ENCODE results near the gene BMF. TPM values are rescaled to one million over a fixed set of nuclear protein-coding genes. Genes with fewer than 3 reads are reported as not detected.
"Not testable (repeated sequence)": the region's sequence is repeated elsewhere in the genome, so short reads cannot be mapped to it uniquely, and the experiment has no call there.

BMF gene, protein sequence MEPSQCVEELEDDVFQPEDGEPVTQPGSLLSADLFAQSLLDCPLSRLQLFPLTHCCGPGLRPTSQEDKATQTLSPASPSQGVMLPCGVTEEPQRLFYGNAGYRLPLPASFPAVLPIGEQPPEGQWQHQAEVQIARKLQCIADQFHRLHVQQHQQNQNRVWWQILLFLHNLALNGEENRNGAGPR
- 1 to 10 TPM; 4.7 to 7.5 (median 6.0) TPM for total RNA-seq

DNA sequence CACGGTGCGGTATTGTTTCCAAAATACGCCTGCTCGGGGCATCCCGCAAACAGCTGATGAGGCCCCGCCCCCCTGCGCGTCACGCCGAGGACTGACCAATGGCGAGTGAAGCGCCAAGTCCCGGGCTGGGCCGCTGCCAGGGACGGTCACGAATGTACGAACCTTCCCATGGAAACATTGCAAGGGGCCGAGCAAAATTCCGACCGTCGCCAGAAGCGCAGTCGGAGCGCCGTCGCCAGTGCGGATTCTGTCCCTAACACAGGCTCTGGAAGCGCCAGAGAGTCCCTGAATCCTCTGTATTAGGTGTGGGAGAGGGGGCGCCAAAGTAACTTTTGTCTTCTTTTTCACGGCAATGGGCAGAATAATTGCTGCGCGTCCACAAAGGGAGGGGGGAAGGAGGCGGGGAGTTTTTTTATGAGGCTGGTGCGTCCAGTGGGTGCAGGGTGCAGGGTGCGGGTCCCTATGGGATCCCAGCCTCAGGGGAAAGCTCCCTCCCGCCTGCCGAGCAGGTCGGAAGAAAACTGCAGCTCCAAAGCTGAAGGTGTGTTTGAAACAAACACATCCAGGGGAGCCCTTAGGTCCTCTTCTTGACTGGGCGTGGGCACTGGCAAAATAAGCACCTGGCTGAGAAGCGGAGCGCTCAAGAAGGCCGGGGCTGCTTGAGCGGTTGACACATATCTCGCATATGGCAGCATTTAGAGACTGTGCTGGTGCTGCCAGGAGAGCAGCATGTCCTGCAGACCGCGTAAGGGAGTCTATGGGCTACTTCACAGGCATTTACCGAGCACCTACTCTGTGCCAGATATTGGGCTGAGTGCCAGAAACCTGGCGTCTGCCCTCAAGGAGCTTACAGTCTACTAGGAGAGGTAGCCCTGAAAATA lies at the start of gene BMF:
BMF (minus strand) TSS at position 25 of the 881 bp plus-strand sequence. CDS start 2,793 bp downstream, outside the sequence.
- H3K4me3 ChIP-seq: peak within 1 kb of the TSS; percentile 47 to 69
- peak; percentile 92 for ATAC-seq
- no peaks in the 10 kb centered on the region for H3K9me3 ChIP-seq
- TF ChIP-seq POLR2AphosphoS5 (IDR thresholded peaks at IDR 0.05) (peak; percentile 81), POLR2A (IDR thresholded peaks at IDR 0.05) (no peak), CTCF (IDR thresholded peaks at IDR 0.05) (peak in 3 of 4 experiments; percentile 16 to 42 (median 30))
- peaks cover 5 to 50% (median 35%) of the 10 kb centered on the region in 3 donors for H3K4me1 ChIP-seq
- WGBS, 2 donors (ENCODE audit: low coverage in 1 of 2): 0 to 31% methylated on average over 5 to 8 of the region's 48 CpGs
- H3K27me3 ChIP-seq: no peaks in the 10 kb centered on the region
- peaks cover 0 to 5% of the 10 kb centered on the region in 2 donors for H3K36me3 ChIP-seq
- H3K27ac ChIP-seq: peak within 1 kb of the TSS; percentile 61 to 95 (median 92)

GRCh38 chr15:40157778-40158447 lies 49.2 kb upstream of the BMF start:
- H3K4me1 ChIP-seq: peaks cover 0 to 11% (median 0%) of the 10 kb centered on the region in 3 donors
- WGBS, 2 donors (ENCODE audit: low coverage in 1 of 2): 78 to 80% methylated on average over 2 to 4 of the region's 7 CpGs
- no peak overlapping the region for H3K27ac ChIP-seq
- ATAC-seq: no peak
- no peaks in the 10 kb centered on the region for H3K27me3 ChIP-seq
- TF ChIP-seq CTCF (IDR thresholded peaks at IDR 0.05): no peak
- TF ChIP-seq EP300 (IDR thresholded peaks at IDR 0.05): no peak
- no peak for TF ChIP-seq POLR2AphosphoS5 (IDR thresholded peaks at IDR 0.05)
- no peak for TF ChIP-seq POLR2A (IDR thresholded peaks at IDR 0.05)
- H3K4me3 ChIP-seq: no peak overlapping the region
- H3K36me3 ChIP-seq: no peaks in the 10 kb centered on the region
- no peaks in the 10 kb centered on the region for H3K9me3 ChIP-seq

- Histone ChIP-seq H3K27me3 (no peaks in the 10 kb centered on the region), H3K9me3 (no peaks in the 10 kb centered on the region), H3K4me1 (peaks cover 0 to under 1% (median 0%) of the 10 kb centered on the region in 3 donors), H3K27ac (no peak overlapping the region), H3K36me3 (no peaks in the 10 kb centered on the region), H3K4me3 (no peak overlapping the region)
- 44 to 86% methylated on average over 1 to 2 of the region's 5 CpGs for WGBS, 2 donors (ENCODE audit: low coverage in 1 of 2)
- TF ChIP-seq POLR2AphosphoS5 (IDR thresholded peaks at IDR 0.05) (no peak), EP300 (IDR thresholded peaks at IDR 0.05) (no peak), CTCF (IDR thresholded peaks at IDR 0.05) (no peak), POLR2A (IDR thresholded peaks at IDR 0.05) (no peak)
- no peak for ATAC-seq
Measured at GRCh38 chr15:40155270-40155910, 46.7 kb upstream of the BMF start.

DNA sequence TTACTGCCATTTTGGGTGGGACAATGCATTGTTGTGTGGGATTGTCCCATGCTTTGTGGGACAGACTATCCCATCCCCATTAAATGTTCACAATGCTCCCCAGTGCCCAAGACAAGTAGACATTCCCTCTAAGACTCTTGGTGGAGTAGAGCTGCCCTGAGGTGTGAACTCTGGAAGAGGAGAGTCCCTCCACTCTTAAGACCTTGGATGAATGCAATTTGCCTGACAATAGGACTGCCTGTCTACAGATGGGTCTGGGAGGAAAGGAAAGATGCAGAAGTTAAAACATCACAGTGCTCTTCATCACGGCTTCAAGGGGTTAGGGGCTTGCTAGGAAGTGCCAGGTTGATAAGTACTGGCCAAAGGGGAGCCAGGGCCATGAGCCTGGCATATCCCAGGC lies 46.1 kb upstream of the BMF start:
- not testable (repeated sequence) for ATAC-seq, H3K4me1 ChIP-seq, H3K27me3 ChIP-seq, H3K36me3 ChIP-seq, H3K27ac ChIP-seq, H3K4me3 ChIP-seq, H3K9me3 ChIP-seq
- WGBS, 2 donors (ENCODE audit: low coverage in 1 of 2): no CpG with 5 or more reads among the region's 1 CpG

DNA sequence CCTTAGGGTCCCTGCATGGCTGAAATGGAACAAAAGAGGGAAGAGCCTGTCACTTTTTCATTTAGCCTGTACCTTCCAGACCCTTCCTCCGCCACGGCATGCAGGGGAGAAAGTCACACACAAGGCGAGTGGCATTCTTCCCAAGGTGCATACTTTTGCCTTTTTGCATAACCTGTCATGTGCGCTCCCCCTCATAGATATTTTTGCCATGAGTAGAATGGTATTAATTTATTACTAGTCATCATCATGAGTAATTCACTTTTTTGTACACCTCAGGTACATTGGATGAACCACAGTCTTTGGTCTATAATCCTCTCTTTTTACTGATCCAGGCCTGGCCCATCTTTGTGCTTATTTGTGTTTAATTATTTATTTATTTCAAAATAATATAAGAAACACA lies 43.3 kb upstream of the BMF start:
- H3K4me3 ChIP-seq: no peak overlapping the region

More for the DNA sequence above, 43.3 kb upstream of the BMF start:
- H3K27me3 ChIP-seq: no peaks in the 10 kb centered on the region
- TF ChIP-seq CTCF (IDR thresholded peaks at IDR 0.05) (no peak), EP300 (IDR thresholded peaks at IDR 0.05) (no peak), POLR2AphosphoS5 (IDR thresholded peaks at IDR 0.05) (no peak), POLR2A (IDR thresholded peaks at IDR 0.05) (no peak)
- no peaks in the 10 kb centered on the region for H3K4me1 ChIP-seq
- H3K9me3 ChIP-seq: no peaks in the 10 kb centered on the region
- 97% methylated on average over 4 of the region's 4 CpGs; no CpG with 5 or more reads in 1 of the 2 donors for WGBS, 2 donors (ENCODE audit: low coverage in 1 of 2)
- ATAC-seq: no peak
- H3K36me3 ChIP-seq: no peaks in the 10 kb centered on the region
- H3K27ac ChIP-seq: no peak overlapping the region
